ENCODE results near the gene MCC. TPM values are rescaled to one million over a fixed set of nuclear protein-coding genes. Genes with fewer than 3 reads are reported as not detected.
A peak's percentile ranks its signal among the peaks of the same experiment; 100 is the strongest.

The MCC gene
- total RNA-seq, 1 donor from 2014 or later = 20.6 TPM

DNA sequence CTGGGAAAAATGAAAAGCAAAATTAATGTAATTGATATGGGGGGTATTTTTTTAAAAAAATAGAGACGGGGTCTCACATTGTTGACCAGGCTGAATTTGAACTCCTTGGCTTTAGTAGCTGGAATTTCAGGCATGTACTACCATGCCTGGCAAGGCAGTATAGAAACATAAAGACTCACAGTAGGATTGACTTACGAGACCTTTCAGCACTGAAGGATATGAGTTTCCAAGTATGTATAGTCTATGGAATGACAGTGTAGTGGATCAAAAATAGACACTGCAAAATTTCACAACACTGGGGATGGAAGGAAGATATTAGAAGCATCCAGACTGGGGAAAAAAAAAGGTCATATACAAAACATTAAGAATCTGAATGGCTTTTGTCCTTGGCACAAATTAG, 504.9 kb downstream of the MCC start:
- Histone ChIP-seq H3K4me1 (peaks cover 29% of the 10 kb centered on the region), H3K27me3 (ENCODE audit: low read depth) (no peaks in the 10 kb centered on the region), H3K9me3 (no peaks in the 10 kb centered on the region), H3K36me3 (peaks cover 12% of the 10 kb centered on the region), H3K27ac (no peak overlapping the region), H3K4me3 (no peak overlapping the region)
- TF ChIP-seq, protein P1, sequence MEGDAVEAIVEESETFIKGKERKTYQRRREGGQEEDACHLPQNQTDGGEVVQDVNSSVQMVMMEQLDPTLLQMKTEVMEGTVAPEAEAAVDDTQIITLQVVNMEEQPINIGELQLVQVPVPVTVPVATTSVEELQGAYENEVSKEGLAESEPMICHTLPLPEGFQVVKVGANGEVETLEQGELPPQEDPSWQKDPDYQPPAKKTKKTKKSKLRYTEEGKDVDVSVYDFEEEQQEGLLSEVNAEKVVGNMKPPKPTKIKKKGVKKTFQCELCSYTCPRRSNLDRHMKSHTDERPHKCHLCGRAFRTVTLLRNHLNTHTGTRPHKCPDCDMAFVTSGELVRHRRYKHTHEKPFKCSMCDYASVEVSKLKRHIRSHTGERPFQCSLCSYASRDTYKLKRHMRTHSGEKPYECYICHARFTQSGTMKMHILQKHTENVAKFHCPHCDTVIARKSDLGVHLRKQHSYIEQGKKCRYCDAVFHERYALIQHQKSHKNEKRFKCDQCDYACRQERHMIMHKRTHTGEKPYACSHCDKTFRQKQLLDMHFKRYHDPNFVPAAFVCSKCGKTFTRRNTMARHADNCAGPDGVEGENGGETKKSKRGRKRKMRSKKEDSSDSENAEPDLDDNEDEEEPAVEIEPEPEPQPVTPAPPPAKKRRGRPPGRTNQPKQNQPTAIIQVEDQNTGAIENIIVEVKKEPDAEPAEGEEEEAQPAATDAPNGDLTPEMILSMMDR (IDR thresholded peaks at IDR 0.05) = no peak
- intact Hi-C loops (cut with DNase I) = no loop called here
- DNase-seq (no peak), ATAC-seq (no peak)

DNA sequence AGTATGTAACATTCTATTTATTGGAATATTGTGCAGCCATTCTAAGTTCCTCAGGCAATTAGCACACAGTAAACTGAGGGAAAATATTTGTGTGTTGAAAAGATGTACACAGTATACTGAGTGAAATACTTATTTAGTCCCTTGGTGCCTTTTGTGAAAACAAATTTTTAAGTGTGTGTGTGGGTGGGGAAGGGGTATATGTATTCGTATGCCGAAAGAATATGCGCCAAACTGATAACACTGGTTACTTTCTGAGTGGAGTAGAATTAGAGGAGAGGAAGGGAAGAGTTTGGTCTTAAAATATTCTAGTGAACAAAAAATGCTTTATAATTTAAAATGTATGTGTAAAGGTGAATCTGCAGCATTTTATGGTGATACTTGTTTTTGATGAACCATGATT, 508.5 kb downstream of the MCC start:
- intact Hi-C loops (cut with DNase I) = no loop called here
- H3K4me1 ChIP-seq = peaks cover 41% of the 10 kb centered on the region

DNA sequence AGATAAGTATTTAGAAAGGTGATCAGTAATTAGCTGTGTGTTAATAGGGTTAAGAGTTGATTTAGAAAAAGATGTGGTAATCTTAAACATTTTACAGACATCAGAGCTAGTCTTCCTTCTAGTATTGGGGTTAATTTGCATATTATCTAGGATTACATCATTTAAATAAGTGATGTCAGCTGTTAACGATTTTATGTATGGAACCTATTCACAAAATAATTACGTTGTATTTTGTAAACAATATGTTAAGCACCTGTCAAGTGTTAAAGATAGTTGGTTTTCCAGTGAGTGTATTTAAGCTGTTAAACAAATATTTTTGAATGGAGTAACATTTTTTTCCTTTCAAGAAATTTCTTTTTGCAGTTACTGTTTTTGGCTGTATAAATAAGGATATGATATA, 509.4 kb downstream of the MCC start:
- DNase-seq = no peak
- intact Hi-C loops (cut with DNase I) = no loop called here

More for the DNA sequence above, 508.5 kb downstream of the MCC start:
- DNase-seq (no peak), ATAC-seq (no peak)
- peaks cover 6% of the 10 kb centered on the region for H3K36me3 ChIP-seq
- TF ChIP-seq, protein P1 (IDR thresholded peaks at IDR 0.05) = no peak
- H3K4me3 ChIP-seq = no peak overlapping the region
- H3K27ac ChIP-seq = no peak overlapping the region
- H3K27me3 ChIP-seq (ENCODE audit: low read depth) = no peaks in the 10 kb centered on the region
- no peaks in the 10 kb centered on the region for H3K9me3 ChIP-seq

DNA sequence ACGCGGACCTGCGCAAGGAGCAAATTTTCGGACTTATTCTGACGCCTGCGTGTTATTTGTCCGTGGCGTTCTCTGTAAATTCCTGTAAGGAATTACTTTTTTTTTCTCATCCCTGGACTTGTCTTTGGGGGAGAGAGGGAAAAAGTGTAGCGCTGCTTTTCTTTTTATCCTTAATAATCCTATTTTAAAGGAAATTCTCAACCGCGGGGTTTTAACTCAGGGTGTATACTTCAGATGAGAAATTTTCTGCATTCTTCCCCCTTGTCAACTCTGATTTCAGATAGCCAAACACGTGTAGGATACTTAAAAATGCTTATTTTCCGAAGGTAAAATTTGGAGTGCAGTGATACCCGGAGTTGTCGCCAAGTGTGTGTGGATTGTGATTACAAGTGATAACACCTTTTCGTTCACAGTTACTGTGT, 510.8 kb downstream of the MCC start:
- intact Hi-C loops (cut with DNase I) = no loop called here

More for the DNA sequence above, 509.4 kb downstream of the MCC start:
- TF ChIP-seq, protein P1 (IDR thresholded peaks at IDR 0.05) = no peak
- H3K4me1 ChIP-seq = peaks cover 36% of the 10 kb centered on the region
- no peak for ATAC-seq
- no peak overlapping the region for H3K4me3 ChIP-seq
- H3K36me3 ChIP-seq = peaks cover 6% of the 10 kb centered on the region
- no peak overlapping the region for H3K27ac ChIP-seq
- H3K9me3 ChIP-seq = no peaks in the 10 kb centered on the region
- no peaks in the 10 kb centered on the region for H3K27me3 ChIP-seq (ENCODE audit: low read depth)

DNA sequence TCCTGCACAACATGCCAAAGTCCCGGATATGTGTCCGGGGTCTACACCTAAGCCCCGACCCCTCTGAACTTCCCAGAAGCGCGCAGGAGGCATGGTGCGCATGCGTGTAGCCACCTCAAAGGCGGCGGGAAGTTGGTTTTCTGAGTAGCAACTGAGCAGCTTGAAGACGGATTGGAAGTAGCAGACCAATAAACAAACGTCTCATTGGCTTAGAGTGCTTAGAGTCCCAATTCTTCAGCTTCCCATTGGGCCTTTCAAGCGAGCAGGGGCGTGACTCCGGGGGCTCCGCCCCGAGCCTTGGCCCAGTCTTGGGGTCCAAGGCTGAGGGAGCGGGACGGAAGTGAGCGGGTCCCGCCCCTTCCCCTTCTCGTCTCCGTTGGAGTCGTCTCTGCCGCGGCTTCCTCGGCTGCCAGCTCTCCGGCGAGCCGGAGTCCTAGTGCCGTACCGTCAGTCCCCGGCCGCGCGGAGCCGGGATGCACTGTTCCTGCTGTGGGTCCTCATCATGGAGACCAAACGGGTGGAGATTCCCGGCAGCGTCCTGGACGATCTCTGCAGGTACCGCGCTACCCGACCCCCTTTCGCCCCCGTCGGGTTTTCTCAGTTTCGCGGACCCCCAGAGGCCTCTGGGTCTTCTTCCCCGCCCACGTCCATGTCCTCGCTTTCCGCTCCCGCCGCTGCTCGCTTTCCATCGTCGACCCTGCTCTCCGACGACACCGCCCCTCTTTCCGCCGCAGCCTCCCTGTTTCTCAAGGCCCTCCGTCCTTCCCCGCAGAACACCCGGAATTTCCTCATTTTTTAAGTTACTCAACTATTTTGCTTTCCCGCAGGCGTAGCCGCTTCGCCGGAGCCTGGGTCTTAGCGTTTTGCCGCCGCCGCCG, 511.6 kb downstream of the MCC start, which contains the start of gene DCP2:
DCP2 (plus strand) TSS at position 367 of the 878 bp plus-strand sequence; CDS start at position 503, 136 bp downstream.
- Histone ChIP-seq H3K9me3 (no peaks in the 10 kb centered on the region), H3K36me3 (no peaks in the 10 kb centered on the region), H3K27ac (peak within 1 kb of the TSS; percentile 90), H3K27me3 (ENCODE audit: low read depth) (no peaks in the 10 kb centered on the region), H3K4me3 (peak within 1 kb of the TSS; percentile 88), H3K4me1 (peaks cover 34% of the 10 kb centered on the region)
- ATAC-seq (peak; percentile 99), DNase-seq (peak; percentile 96)
- TF ChIP-seq, protein P1 (IDR thresholded peaks at IDR 0.05) = no peak
- intact Hi-C loops (cut with DNase I) = no loop called here

More for the DNA sequence above, 510.8 kb downstream of the MCC start:
- no peak for DNase-seq
- H3K9me3 ChIP-seq = no peaks in the 10 kb centered on the region
- no peaks in the 10 kb centered on the region for H3K27me3 ChIP-seq (ENCODE audit: low read depth)
- TF ChIP-seq, protein P1 (IDR thresholded peaks at IDR 0.05) = no peak
- no peaks in the 10 kb centered on the region for H3K36me3 ChIP-seq
- H3K27ac ChIP-seq = peak overlapping the region; percentile 90
- ATAC-seq = peak in 1 of 2 donors; percentile 4
- H3K4me3 ChIP-seq = peak overlapping the region; percentile 88
- peaks cover 34% of the 10 kb centered on the region for H3K4me1 ChIP-seq
